Heart right ventricle (tissue), 16 donors: ENCODE results near the gene GCSAM. TPM values are rescaled to one million over a fixed set of nuclear protein-coding genes. Genes with fewer than 3 reads are reported as not detected.

Source experiments
- ATAC-seq, 8 donors: fragments of 200-7000 bp; cut with Tn5 transposase; one replicate each; pipeline ENCODE4 v1.9.1; 2020; ENCODE audit warnings: mild to moderate bottlenecking in 8 of 8, moderate library complexity in 8 of 8, moderate number of reproducible peaks in 1 of 8
- DNase-seq, 2 donors: peaks; one replicate each; pipeline ENCODE4 v3.0.0-alpha.2; 2020
- H3K27ac ChIP-seq, 10 donors: fragments of 200-600 bp; sonication (generic) in 2 of 10; one replicate each; pipeline versions ENCODE4 v1.5.0 to v1.8.0; 2020 to 2022; ENCODE audit warnings: mild to moderate bottlenecking in 3 of 10
- H3K27me3 ChIP-seq, 7 donors: fragments of 200-600 bp; one replicate each; pipeline ENCODE4 v1.8.0; 2021 to 2022; ENCODE audit warnings: mild to moderate bottlenecking in 2 of 7
- H3K36me3 ChIP-seq, 9 donors: fragments of 200-600 bp; sonication (generic) in 1 of 9; one replicate each; pipeline versions ENCODE4 v1.5.0 to v1.8.0; 2020 to 2022; ENCODE audit warnings: mild to moderate bottlenecking in 2 of 9
- H3K4me1 ChIP-seq, 9 donors: fragments of 200-600 bp; sonication (generic) in 1 of 9; one replicate each; pipeline versions ENCODE4 v1.5.0 to v1.8.0; 2020 to 2022; ENCODE audit warnings: mild to moderate bottlenecking in 4 of 9
- H3K4me3 ChIP-seq, 10 donors: fragments of 200-600 bp; sonication (generic) in 2 of 10; one replicate each; pipeline versions ENCODE4 v1.5.0 to v1.8.0; 2020 to 2022; ENCODE audit warnings: mild to moderate bottlenecking in 7 of 10, moderate library complexity in 2 of 10
- H3K9me3 ChIP-seq, 11 donors: fragments of 200-600 bp in 10 of 11; sonication (generic) in 2 of 11; one replicate each; pipeline versions ENCODE4 v1.5.0 to v1.8.0; 2013 to 2022; ENCODE audit warnings: mild to moderate bottlenecking in 2 of 11, control low read depth in 1 of 11, moderate library complexity in 1 of 11
- WGBS, 2 donors: extraction: QIAGEN DNeasy Blood & Tissue Kit; methylation state at CpG; one replicate each; pipeline ENCODE4 v1.1.7; 2013; ENCODE audit warnings: inconsistent platforms in 1 of 2; 5-methylcytosine and 5-hydroxymethylcytosine counted together
- intact Hi-C, 10 donors: fragments of 100-400 bp; cut with DNase I; formaldehyde crosslinking; loops; one replicate each; pipeline versions ENCODE4 v1.11.1 to v1.14.2; 2022
- polyA plus RNA-seq, 2 donors: library from polyadenylated mRNA; stranded (reverse); fragments of 200-250 nt; gene quantifications; one replicate each; pipeline ENCODE4 v1.2.3, GENCODE V29; 2013
- total RNA-seq, 10 donors: library from RNA; stranded (reverse); fragmentation: NEBNext Ultra II Directional in 3 of 10; extraction: Animal tissue kit (Norgen Biotek cat#: 25700) in 3 of 10; gene quantifications; one replicate each; pipeline versions ENCODE4 v1.2.1 to v1.2.4, GENCODE V29; 2021 to 2023
- TF ChIP-seq, protein P1 (sequence below), 9 donors: fragments of 200-600 bp; sonication (generic) in 2 of 9; IDR thresholded peaks; one replicate each; pipeline versions ENCODE4 v1.5.0 to v1.8.0; 2021 to 2022; ENCODE audit warnings: antibody characterized with exemption in 9 of 9, mild to moderate bottlenecking in 5 of 9, moderate library complexity in 1 of 9
- donor health status: Arrhythmogenic right ventricular cardiomyopathy.
- donor health status: ischemic (EF 13 %, LVEDD 7.1; RV severe dilation, severe dysfunction).
- donor health status: healthy with polysubstance abuse.
- donor health status: DM: no; HTN: yes; CAD: no.
- donor health status: DM: no; HTN: no; CAD: no.
- donor health status: ischemic (EF 25% LVEDD 6.9; RV normal size, moderate dysfunction).
- donor health status: ischemic (EF 25% LVEDD 5.7; RV mildly dilated, moderate dysfunction).
- donor health status: healthy.
- donor health status: DM: yes; HTN: yes; CAD: no.
- donor health status: Ischemic cardiomyopathy.
- donor health status: ischemic (EF 35%, LVEDD 5.7; RV mildly dilated, moderate dysfunction).
- donor health status: nonischemic (EF 11% LVEDD 7.7; RV severe dilation, severe dysfunction).
- donor health status: DM: yes; HTN: yes; CAD: no.
- donor health status: PGD.
- donor health status: ischemic (EF 29% LVEDD 5.4; RV normal size, mild dysfunction).
- donor health status: nonischemic (EF 23%, LVEDD 6.1; RV moderate dilation, normal function).

The GCSAM gene
- total and polyA plus RNA-seq, 12 donors: 0.04 to 0.62 (median 0.28) TPM; not detected in 7

DNA sequence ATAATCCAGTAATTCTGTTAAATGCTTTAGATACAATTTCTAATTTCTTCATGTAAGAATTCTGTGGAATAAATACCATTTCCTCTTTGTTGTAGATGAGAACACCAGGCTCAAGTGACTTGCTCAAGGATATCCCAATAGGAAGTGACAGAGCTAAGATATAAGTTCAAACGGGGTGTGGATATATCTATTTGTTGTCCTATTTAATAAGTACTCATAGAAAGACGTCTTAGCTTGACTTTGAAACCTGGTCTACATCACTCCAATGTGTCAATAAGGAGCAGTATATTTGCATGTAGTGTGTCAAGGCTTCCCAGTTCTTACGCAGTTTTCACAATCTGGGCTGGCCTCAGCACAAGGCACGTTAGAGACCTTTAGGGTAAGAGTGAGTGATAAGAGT is 4.7 kb upstream of the GCSAM start:
- no peak for ATAC-seq
- Histone ChIP-seq H3K9me3 (peaks cover 0 to under 1% (median 0%) of the 10 kb centered on the region in 11 donors), H3K4me1 (peaks cover 0 to 34% (median 0%) of the 10 kb centered on the region in 9 donors), H3K27ac (no peak overlapping the region), H3K4me3 (no peak overlapping the region), H3K27me3 (no peaks in the 10 kb centered on the region), H3K36me3 (no peaks in the 10 kb centered on the region)
- no peak for DNase-seq
- intact Hi-C loops: loop anchor here in 3 of 10 donors (5.0 to 10.0 kb wide), 2 partner anchors 380 to 387 kb away; no protein-coding TSS in a partner anchor
- WGBS, 2 donors: 42 to 45% methylated on average over 4 of the region's 4 CpGs
- TF ChIP-seq, protein P1, sequence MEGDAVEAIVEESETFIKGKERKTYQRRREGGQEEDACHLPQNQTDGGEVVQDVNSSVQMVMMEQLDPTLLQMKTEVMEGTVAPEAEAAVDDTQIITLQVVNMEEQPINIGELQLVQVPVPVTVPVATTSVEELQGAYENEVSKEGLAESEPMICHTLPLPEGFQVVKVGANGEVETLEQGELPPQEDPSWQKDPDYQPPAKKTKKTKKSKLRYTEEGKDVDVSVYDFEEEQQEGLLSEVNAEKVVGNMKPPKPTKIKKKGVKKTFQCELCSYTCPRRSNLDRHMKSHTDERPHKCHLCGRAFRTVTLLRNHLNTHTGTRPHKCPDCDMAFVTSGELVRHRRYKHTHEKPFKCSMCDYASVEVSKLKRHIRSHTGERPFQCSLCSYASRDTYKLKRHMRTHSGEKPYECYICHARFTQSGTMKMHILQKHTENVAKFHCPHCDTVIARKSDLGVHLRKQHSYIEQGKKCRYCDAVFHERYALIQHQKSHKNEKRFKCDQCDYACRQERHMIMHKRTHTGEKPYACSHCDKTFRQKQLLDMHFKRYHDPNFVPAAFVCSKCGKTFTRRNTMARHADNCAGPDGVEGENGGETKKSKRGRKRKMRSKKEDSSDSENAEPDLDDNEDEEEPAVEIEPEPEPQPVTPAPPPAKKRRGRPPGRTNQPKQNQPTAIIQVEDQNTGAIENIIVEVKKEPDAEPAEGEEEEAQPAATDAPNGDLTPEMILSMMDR (IDR thresholded peaks at IDR 0.05): no peak

DNA sequence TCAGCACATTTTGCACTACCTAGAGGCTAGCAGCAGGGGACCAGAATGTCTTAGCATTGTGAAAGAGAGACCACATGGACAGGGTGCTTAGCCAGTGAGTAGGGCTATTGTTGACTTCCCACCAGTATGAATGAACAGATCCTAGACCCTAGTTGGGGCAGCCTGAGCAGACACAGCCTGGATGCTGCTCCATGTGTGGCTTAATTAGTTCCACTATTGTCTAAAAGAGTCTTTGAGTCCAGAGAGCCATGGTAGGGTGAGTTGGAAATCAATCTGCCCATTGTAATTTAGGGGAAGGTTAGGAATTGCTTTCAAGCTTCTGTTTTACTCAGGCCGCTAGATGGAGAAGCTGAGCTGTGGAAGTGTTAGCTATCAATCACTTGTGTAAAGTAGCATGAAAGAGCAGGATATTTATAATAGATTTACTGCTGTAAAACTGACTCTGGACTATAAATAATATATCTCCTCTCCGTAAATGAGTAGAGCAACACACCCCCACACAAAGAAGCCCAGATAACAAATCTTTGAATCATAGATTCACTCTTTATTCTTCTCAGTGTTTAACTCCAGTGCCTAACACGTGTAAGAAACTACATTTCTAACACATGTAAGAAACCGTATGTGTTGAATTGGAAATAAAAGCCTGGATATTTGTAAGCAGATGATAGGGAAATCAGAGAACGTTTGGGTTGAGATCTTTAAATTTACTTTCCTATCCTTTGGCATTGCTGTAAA is 4.1 kb upstream of the GCSAM start:
- Histone ChIP-seq H3K36me3 (no peaks in the 10 kb centered on the region), H3K4me3 (no peak overlapping the region), H3K4me1 (peaks cover 0 to 41% (median 0%) of the 10 kb centered on the region in 9 donors), H3K9me3 (no peaks in the 10 kb centered on the region), H3K27ac (no peak overlapping the region), H3K27me3 (no peaks in the 10 kb centered on the region)
- intact Hi-C loops: loop anchor here in 3 of 10 donors (5.0 to 10.0 kb wide), 2 partner anchors 380 to 388 kb away; no protein-coding TSS in a partner anchor
- DNase-seq (no peak), ATAC-seq (peak in 6 of 8 donors; percentile 35 to 57 (median 42))
- TF ChIP-seq, protein P1 (IDR thresholded peaks at IDR 0.05): peak; percentile 5 to 63 (median 56)
- WGBS, 2 donors: 38 to 39% methylated on average over 5 of the region's 5 CpGs

DNA sequence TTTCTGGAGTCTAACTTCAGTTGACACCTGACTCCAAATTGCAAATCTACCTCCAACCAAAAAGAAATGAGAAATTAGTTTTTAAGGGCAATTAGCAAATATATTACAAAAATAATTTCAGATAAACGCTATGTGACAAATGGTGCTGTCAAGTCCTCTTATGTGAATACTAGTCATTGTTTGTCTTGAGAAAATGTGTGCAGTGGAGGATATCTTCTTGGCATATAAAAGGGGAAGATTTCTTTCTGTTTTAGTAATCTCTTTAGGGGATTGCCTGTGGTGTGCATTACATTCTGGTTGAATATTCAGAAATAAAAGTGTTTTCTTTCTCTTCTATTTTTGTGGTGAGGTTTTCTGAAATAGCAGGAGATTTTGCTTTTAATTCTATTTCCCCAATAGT is 3.0 kb upstream of the GCSAM start:
- H3K4me3 ChIP-seq: no peak overlapping the region
- H3K27me3 ChIP-seq: no peaks in the 10 kb centered on the region
- H3K9me3 ChIP-seq: no peaks in the 10 kb centered on the region
- DNase-seq (no peak), ATAC-seq (no peak)
- peaks cover 0 to 43% (median 0%) of the 10 kb centered on the region in 9 donors for H3K4me1 ChIP-seq
- peaks cover 0 to under 1% (median 0%) of the 10 kb centered on the region in 9 donors for H3K36me3 ChIP-seq
- intact Hi-C loops: loop anchor here in 3 of 10 donors (5.0 to 10.0 kb wide), 2 partner anchors 381 to 389 kb away; no protein-coding TSS in a partner anchor
- TF ChIP-seq, protein P1 (IDR thresholded peaks at IDR 0.05): no peak
- H3K27ac ChIP-seq: no peak overlapping the region
- 63 to 78% methylated on average over 1 of the region's 1 CpG for WGBS, 2 donors

DNA sequence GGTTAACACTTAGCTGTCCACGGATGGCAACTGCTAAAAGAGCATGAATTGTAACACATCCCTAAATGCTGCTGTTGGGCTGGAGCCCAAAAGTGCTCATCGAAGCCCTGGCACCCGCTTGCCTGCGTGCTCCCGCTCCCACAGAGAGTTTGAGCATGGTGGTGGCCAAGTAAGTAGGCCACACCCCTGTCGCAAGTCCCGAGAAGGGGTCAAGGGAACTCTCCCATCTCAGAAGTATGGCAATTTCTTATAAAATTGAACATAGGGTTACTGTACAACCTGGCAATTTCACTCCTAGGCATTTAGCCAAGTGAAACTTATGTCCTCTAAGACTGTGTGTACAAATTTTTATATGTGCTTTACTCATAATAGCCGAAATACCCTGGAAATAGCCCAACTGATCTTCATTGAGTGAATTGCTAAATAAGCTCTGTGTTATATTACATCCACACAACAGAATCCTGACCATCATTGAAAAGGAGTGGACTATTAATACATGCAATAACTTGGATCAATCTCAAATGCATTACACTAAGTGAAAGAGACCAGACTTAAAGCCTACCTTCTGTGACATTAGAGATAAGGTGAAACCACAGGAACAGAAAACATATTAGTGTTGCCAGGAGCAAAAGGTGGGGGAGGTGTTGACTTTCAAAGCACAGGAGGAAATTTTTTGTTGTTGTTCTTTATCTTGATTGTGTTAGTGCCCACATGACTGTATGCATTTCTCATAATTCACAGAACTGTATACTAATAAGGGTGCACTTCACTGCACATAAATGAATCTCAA is 1.5 kb upstream of the GCSAM start:
- H3K27me3 ChIP-seq: no peaks in the 10 kb centered on the region
- H3K36me3 ChIP-seq: peaks cover 0 to 6% (median 0%) of the 10 kb centered on the region in 9 donors
- intact Hi-C loops: loop anchor here in 3 of 10 donors (5.0 to 10.0 kb wide), 2 partner anchors 383 to 390 kb away; no protein-coding TSS in a partner anchor
- peak in 1 of 8 donors; percentile 33 for ATAC-seq
- H3K9me3 ChIP-seq: no peaks in the 10 kb centered on the region
- no peak overlapping the region for H3K27ac ChIP-seq
- no peak overlapping the region for H3K4me3 ChIP-seq
- TF ChIP-seq, protein P1 (IDR thresholded peaks at IDR 0.05): no peak
- WGBS, 2 donors: 72 to 74% methylated on average over 8 of the region's 8 CpGs
- peaks cover 0 to 45% (median 0%) of the 10 kb centered on the region in 9 donors for H3K4me1 ChIP-seq
- no peak for DNase-seq
